CD4-positive, CD25-positive, alpha-beta regulatory T cell (primary cell): Measurements from ENCODE around the gene DNAH7. TPM values are rescaled to one million over a fixed set of nuclear protein-coding genes. Genes with fewer than 3 reads are reported as not detected.

Experiments
- ATAC-seq, 2 donors: fragments of 150-1000 bp; cut with Tn5 transposase; one replicate each; pipeline ENCODE4 v1.10.0; 2021; ENCODE audit warnings: low read depth in 2 of 2, moderate number of reproducible peaks in 2 of 2, moderate library complexity in 1 of 2
- DNase-seq, 3 donors: peaks; one replicate each; pipeline versions ENCODE4 v3.0.0 to v3.0.0-alpha.2; 2012 to 2022; ENCODE audit warnings: mixed read lengths in 1 of 3
- H3K27ac ChIP-seq: one replicate; pipeline ENCODE4 v1.7.0; 2013; ENCODE audit warnings: mild to moderate bottlenecking, low read length; ENCODE audit not compliant: insufficient read depth, poor library complexity, severe bottlenecking
- H3K27me3 ChIP-seq: one replicate; pipeline ENCODE4 v1.7.0; 2013; ENCODE audit warnings: low read length; ENCODE audit not compliant: control insufficient read depth, insufficient read depth
- H3K36me3 ChIP-seq: one replicate; pipeline ENCODE4 v1.7.0; 2013; ENCODE audit warnings: mild to moderate bottlenecking, low read length, moderate library complexity; ENCODE audit not compliant: control insufficient read depth, insufficient read depth
- H3K4me1 ChIP-seq: 2 replicates; pipeline ENCODE4 v1.7.0; 2013; ENCODE audit warnings: mild to moderate bottlenecking, low read length; ENCODE audit not compliant: insufficient read depth, control insufficient read depth, poor library complexity, severe bottlenecking
- H3K4me3 ChIP-seq: one replicate; pipeline ENCODE4 v1.7.0; 2013; ENCODE audit warnings: low read depth, mild to moderate bottlenecking, low read length, moderate library complexity
- H3K9me3 ChIP-seq, 2 experiments: 1 replicate in 1 of 2; 2 replicates in 1 of 2; pipeline ENCODE4 v1.7.0; 2013; ENCODE audit warnings: low read length in 2 of 2, mild to moderate bottlenecking in 1 of 2, moderate library complexity in 1 of 2; ENCODE audit not compliant: control insufficient read depth in 2 of 2
- H3K27ac Mint-ChIP-seq, 3 donors: one replicate each; pipeline ENCODE4 v1.8.0; 2020 to 2022; ENCODE audit warnings: mild to moderate bottlenecking in 3 of 3, mixed read lengths in 3 of 3, moderate library complexity in 2 of 3
- H3K27me3 Mint-ChIP-seq: one replicate; pipeline ENCODE4 v1.8.0; 2022; ENCODE audit warnings: mild to moderate bottlenecking, mixed read lengths
- H3K36me3 Mint-ChIP-seq: one replicate; pipeline ENCODE4 v1.8.0; 2020; ENCODE audit warnings: mixed read lengths
- H3K4me1 Mint-ChIP-seq, 4 donors: one replicate each; pipeline ENCODE4 v1.8.0; 2020 to 2022; ENCODE audit warnings: mixed read lengths in 4 of 4, mild to moderate bottlenecking in 1 of 4
- H3K4me3 Mint-ChIP-seq, 4 donors: one replicate each; pipeline ENCODE4 v1.8.0; 2020 to 2022; ENCODE audit warnings: mild to moderate bottlenecking in 4 of 4, mixed read lengths in 4 of 4, moderate library complexity in 3 of 4
- H3K9me3 Mint-ChIP-seq, 7 donors: one replicate each; pipeline ENCODE4 v1.8.0; 2020 to 2022; ENCODE audit warnings: mixed read lengths in 7 of 7, mild to moderate bottlenecking in 3 of 7, moderate library complexity in 2 of 7
- polyA plus RNA-seq, 4 donors: library from polyadenylated mRNA; unstranded; fragments of 300-500 nt; fragmentation: Illumina TruSeq; gene quantifications; one replicate each; pipeline ENCODE4 v1.2.3, GENCODE V29; 2021
- total RNA-seq: library from RNA; stranded (reverse); gene quantifications from one replicate; pipeline ENCODE4 v1.2.3, GENCODE V29; 2022

The DNAH7 gene
- total and polyA plus RNA-seq, 5 donors from 2014 or later: not detected

DNA sequence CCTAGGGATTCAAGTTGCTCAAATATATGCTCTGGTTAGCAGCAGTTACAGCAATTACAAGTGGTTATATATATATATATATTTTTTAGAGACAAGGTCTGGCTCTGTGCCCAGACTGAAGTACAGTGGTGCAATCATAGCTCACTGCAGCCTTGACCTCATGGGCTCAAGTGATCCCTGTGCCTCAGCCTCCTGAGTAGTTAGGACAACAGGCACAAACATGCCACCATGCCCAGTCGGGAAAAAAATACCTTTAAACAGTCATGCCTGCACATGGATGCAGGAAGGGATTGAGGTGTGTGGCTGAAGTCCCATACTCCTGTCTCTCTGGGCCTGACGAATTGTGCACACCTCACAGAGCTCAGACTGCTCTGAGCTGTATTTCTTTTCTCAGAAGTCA, 19.6 kb upstream of the DNAH7 start:
- DNase-seq (no peak), ATAC-seq (no peak)
- H3K9me3 Mint-ChIP-seq: peaks cover 2 to 41% (median 16%) of the 10 kb centered on the region in 7 donors
- Histone ChIP-seq H3K9me3 (peaks cover 0 to 10% of the 10 kb centered on the region in 2 experiments), H3K36me3 (no peaks in the 10 kb centered on the region), H3K4me3 (no peak overlapping the region), H3K27ac (no peak overlapping the region), H3K4me1 (peaks cover 5% of the 10 kb centered on the region), H3K27me3 (no peaks in the 10 kb centered on the region)
- peaks cover 12 to 37% (median 23%) of the 10 kb centered on the region in 4 donors for H3K4me1 Mint-ChIP-seq
- no peaks in the 10 kb centered on the region for H3K27me3 Mint-ChIP-seq
- H3K27ac Mint-ChIP-seq: peak overlapping the region in 1 of 3 donors; percentile 20
- no peak overlapping the region for H3K4me3 Mint-ChIP-seq
- peaks cover 7% of the 10 kb centered on the region for H3K36me3 Mint-ChIP-seq

DNA sequence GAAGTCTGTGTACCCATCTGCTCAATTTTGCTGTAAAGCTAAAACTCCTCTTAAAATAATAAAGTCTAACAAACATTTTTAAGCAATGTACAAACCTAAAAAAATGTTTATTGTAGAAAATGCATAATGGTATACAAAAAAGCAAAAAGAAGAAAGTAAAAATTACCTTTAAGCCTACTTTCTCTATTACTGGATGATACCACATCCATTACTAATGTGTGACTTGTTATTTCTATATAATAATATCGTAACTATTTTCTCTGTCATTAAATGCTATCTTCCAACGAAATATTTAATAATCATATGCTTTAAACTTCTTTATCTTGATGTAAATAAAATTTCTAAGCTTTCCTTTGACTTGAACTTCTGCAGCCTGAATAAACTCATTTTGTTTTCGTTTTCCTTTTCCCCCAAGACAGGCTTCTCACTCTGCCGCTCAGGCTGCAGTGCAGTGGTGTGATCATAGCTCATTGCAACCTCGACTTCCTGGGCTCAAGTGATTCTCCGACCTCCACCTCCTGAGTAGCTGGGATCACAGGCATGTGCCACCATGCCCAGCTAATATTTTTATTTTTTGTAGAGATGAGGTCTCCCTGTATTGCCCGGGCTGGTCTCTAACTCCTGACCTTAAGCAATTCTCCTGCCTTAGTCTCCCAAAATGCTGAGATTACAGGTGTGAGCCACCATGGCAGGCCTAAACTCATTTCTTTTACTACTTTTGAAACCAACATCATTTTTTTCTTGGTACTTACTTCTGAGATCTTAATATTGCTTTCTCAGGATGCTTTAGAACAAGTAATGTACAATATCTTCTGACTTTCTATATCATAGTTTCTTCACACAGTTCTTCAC, 18.1 kb upstream of the DNAH7 start:
- no peaks in the 10 kb centered on the region for H3K27me3 Mint-ChIP-seq
- H3K4me1 Mint-ChIP-seq: peaks cover 12 to 44% (median 26%) of the 10 kb centered on the region in 4 donors
- peaks cover 20% of the 10 kb centered on the region for H3K36me3 Mint-ChIP-seq
- H3K9me3 Mint-ChIP-seq: peaks cover 2 to 37% (median 14%) of the 10 kb centered on the region in 7 donors
- DNase-seq (no peak), ATAC-seq (no peak)
- Histone ChIP-seq H3K4me3 (no peak overlapping the region), H3K4me1 (peaks cover 5% of the 10 kb centered on the region), H3K36me3 (no peaks in the 10 kb centered on the region), H3K27ac (no peak overlapping the region), H3K27me3 (no peaks in the 10 kb centered on the region), H3K9me3 (peaks cover 0 to 13% of the 10 kb centered on the region in 2 experiments)
- no peak overlapping the region for H3K4me3 Mint-ChIP-seq
- H3K27ac Mint-ChIP-seq: peak overlapping the region in 1 of 3 donors; percentile 64

DNA sequence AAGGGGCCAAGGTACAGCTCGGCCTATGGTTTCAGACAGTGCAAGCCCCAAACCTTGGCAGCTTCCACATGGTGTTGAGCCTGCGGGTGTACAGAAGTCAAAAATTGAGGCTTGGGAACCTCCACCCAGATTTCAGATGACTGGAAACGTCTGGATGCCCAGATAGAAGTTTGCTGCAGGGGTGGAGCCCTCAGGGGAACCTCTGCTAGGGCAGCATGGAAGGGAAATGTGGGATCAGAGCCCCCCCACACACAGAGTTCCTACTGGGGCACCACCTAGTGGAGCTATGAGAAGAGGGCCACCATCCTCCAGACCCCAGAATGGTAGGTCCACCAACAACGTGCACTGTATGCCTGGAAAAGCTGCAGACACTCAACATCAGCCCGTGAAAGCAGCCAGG, 15.0 kb upstream of the DNAH7 start:
- ATAC-seq: no peak
- H3K27ac ChIP-seq: no peak overlapping the region

DNA sequence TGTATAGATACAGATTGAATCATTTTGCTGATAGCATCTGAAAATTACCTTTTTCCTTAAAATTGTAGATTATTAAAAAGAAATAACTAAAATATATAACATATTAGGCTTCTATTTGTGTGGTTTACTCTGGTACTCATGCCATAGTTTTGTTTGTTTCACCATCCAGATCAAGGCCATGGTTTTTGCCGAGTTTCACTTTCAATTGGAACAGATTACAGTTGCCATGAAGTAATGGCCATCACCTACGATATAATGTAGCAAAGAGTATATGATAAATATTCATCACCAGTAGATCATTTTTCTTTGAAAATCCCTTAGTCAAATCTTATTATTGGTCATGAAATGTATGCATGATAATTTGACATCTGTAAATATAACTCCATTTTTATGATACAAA, 11.9 kb upstream of the DNAH7 start:
- Mint-ChIP-seq H3K4me1 (peaks cover 10 to 30% (median 17%) of the 10 kb centered on the region in 4 donors), H3K27me3 (no peaks in the 10 kb centered on the region), H3K27ac (peak overlapping the region; percentile 15 to 50 (median 39)), H3K36me3 (peaks cover 13% of the 10 kb centered on the region), H3K4me3 (no peak overlapping the region), H3K9me3 (peaks cover 1 to 19% (median 8%) of the 10 kb centered on the region in 7 donors)
- Histone ChIP-seq H3K9me3 (peaks cover 0 to 13% of the 10 kb centered on the region in 2 experiments), H3K4me1 (peaks cover 5% of the 10 kb centered on the region), H3K27ac (no peak overlapping the region), H3K4me3 (peak overlapping the region; percentile 11), H3K36me3 (no peaks in the 10 kb centered on the region), H3K27me3 (no peaks in the 10 kb centered on the region)
- DNase-seq (peak in 1 of 3 donors; percentile 47), ATAC-seq (peak in 1 of 2 donors; percentile 56)

More for the DNA sequence above, 15.0 kb upstream of the DNAH7 start:
- Histone ChIP-seq H3K36me3 (no peaks in the 10 kb centered on the region), H3K4me3 (no peak overlapping the region), H3K9me3 (peaks cover 0 to 13% of the 10 kb centered on the region in 2 experiments), H3K27me3 (no peaks in the 10 kb centered on the region), H3K4me1 (peaks cover 7% of the 10 kb centered on the region)
- no peak for DNase-seq
- H3K27me3 Mint-ChIP-seq: no peaks in the 10 kb centered on the region
- peaks cover 4 to 21% (median 9%) of the 10 kb centered on the region in 7 donors for H3K9me3 Mint-ChIP-seq
- peaks cover 9 to 38% (median 21%) of the 10 kb centered on the region in 4 donors for H3K4me1 Mint-ChIP-seq
- no peak overlapping the region for H3K4me3 Mint-ChIP-seq
- peaks cover 13% of the 10 kb centered on the region for H3K36me3 Mint-ChIP-seq
- H3K27ac Mint-ChIP-seq: no peak overlapping the region

DNA sequence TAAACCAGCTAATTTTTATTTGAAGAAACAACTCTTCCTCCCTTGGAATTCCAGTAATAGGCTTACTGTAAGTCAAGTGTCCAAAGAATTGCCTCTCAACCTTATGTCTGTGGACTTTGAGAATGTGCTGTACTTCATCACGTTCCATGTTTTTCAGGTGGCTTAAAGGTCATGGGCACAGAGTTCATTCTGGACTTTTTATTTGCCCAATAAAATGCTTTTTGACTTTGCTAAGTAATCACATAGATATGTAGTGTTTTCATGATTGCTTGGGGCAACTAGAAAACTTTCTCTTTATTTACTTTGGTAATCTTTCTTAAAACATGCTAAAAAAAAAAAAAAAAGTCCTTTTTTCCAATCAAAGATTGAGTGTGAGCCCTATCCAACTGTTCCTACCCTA, 10.4 kb upstream of the DNAH7 start:
- no peak overlapping the region for H3K27ac Mint-ChIP-seq
- peaks cover 13% of the 10 kb centered on the region for H3K36me3 Mint-ChIP-seq
- H3K4me3 Mint-ChIP-seq: no peak overlapping the region
- H3K36me3 ChIP-seq: no peaks in the 10 kb centered on the region
- no peak overlapping the region for H3K27ac ChIP-seq
- ATAC-seq (no peak), DNase-seq (no peak)
- peaks cover 11 to 30% (median 18%) of the 10 kb centered on the region in 4 donors for H3K4me1 Mint-ChIP-seq
- H3K27me3 ChIP-seq: no peaks in the 10 kb centered on the region
- no peaks in the 10 kb centered on the region for H3K27me3 Mint-ChIP-seq
- H3K4me1 ChIP-seq: peaks cover 5% of the 10 kb centered on the region
- peaks cover 0 to 11% of the 10 kb centered on the region in 2 experiments for H3K9me3 ChIP-seq
- H3K4me3 ChIP-seq: no peak overlapping the region
- peaks cover 0 to 12% (median 3%) of the 10 kb centered on the region in 7 donors for H3K9me3 Mint-ChIP-seq

DNA sequence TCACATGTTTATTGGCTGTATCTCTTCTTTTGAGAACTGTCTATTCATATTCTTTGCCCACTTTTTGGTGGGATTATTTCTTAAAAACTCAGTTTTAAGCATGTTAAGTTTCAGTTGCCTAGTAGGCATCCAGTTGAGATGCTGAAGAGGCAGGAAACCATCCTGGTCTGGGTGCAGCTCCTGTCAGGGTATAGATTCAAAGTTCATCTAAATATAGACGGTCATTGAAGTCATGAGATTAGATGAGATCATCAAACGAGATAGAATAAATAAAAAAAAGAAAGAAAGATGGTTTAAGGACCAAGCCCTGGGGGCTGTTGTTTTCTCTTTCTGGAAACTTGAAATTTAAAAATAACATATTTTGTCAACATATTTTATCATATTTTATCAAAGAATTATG, 9.2 kb upstream of the DNAH7 start:
- Histone ChIP-seq H3K9me3 (no peaks in the 10 kb centered on the region), H3K27ac (no peak overlapping the region), H3K36me3 (no peaks in the 10 kb centered on the region), H3K4me1 (peaks cover 5% of the 10 kb centered on the region), H3K27me3 (no peaks in the 10 kb centered on the region), H3K4me3 (no peak overlapping the region)
- no peak for DNase-seq
- no peak for ATAC-seq
- Mint-ChIP-seq H3K27me3 (no peaks in the 10 kb centered on the region), H3K27ac (peak overlapping the region in 1 of 3 donors; percentile 7), H3K9me3 (peaks cover 0 to 5% (median 1%) of the 10 kb centered on the region in 7 donors), H3K4me1 (peaks cover 11 to 30% (median 18%) of the 10 kb centered on the region in 4 donors), H3K4me3 (no peak overlapping the region), H3K36me3 (peaks cover 11% of the 10 kb centered on the region)

DNA sequence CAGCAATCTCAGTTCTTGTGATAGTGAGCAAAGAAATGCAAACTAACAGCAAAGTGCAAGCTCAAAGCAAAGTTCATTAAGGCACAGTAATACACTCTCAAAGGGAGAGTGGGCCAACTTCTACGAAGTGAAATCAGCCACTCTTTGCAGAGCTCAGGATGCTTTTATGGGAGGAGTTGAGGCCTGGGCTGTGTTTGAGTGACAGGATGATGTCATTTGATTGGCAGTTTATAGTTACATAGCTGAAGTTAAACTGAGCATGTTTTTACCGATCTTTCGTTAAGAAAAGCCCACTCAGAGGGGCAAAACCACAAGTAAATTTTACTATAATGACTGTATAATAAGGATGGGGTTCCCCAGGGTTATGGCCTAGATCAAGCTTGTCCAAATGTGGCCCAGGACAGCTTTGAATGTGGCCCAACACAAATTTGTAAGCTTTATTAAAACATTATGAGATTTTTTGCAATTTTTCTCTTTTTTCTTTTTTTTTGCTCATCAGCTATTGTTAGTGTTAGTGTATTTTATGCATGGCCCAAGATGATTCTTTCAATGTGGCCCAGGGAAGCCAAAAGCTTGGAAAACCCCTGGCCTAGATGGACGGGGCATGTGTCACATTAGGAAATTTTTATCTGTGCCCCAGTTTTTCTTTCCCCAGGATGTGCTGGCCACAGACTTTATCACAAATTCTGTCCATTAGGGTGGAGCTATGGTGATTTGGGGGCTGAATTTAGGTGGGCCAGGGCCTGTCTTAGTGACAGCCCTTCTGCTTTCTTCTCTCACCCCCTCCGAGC, 8.3 kb upstream of the DNAH7 start:
- peak in 1 of 3 donors; percentile 17 for DNase-seq
- H3K27ac ChIP-seq: no peak overlapping the region
- Mint-ChIP-seq H3K4me1 (peaks cover 11 to 26% (median 15%) of the 10 kb centered on the region in 4 donors), H3K36me3 (peaks cover 2% of the 10 kb centered on the region), H3K4me3 (no peak overlapping the region), H3K9me3 (peaks cover 0 to 3% (median 0%) of the 10 kb centered on the region in 7 donors), H3K27ac (no peak overlapping the region), H3K27me3 (no peaks in the 10 kb centered on the region)
- H3K4me3 ChIP-seq: no peak overlapping the region
- H3K4me1 ChIP-seq: peaks cover 5% of the 10 kb centered on the region
- H3K36me3 ChIP-seq: no peaks in the 10 kb centered on the region
- peak in 1 of 2 donors; percentile 12 for ATAC-seq
- no peaks in the 10 kb centered on the region for H3K27me3 ChIP-seq
- H3K9me3 ChIP-seq: no peaks in the 10 kb centered on the region
